GM12878 (cell line): ENCODE results near the gene COQ4. TPM values are rescaled to one million over a fixed set of nuclear protein-coding genes. Genes with fewer than 3 reads are reported as not detected.
A peak's percentile ranks its signal among the peaks of the same experiment; 100 is the strongest.

ENCODE experiments used
- ATF7 ChIP-seq: fragments of 450-650 bp; IDR thresholded peaks from 2 replicates; pipeline ENCODE4 v1.6.1; 2016; ENCODE audit warnings: low read depth, mild to moderate bottlenecking
- CEBPB ChIP-seq, 2 experiments: fragments of 150-350 bp in 1 of 2; IDR thresholded peaks; 2 replicates each; pipeline ENCODE4 v1.6.1; 2012 to 2014; ENCODE audit warnings: low read depth in 2 of 2, low read length in 2 of 2, borderline replicate concordance in 1 of 2, inconsistent platforms in 1 of 2
- ELK1 ChIP-seq: IDR thresholded peaks from 2 replicates; pipeline ENCODE4 v1.6.1; 2012; ENCODE audit warnings: low read depth, low read length, improper control_type of control experiment
- ESRRA ChIP-seq: IDR thresholded peaks from 2 replicates; pipeline ENCODE4 v1.6.1; 2012; ENCODE audit warnings: mild to moderate bottlenecking, low read length, improper control_type of control experiment
- ETV6 ChIP-seq, 2 experiments: fragments of 450-650 bp in 1 of 2; IDR thresholded peaks in 1 of 2; conservative IDR thresholded peaks in 1 of 2; 2 replicates each; pipeline ENCODE4 v1.6.1; 2014; ENCODE audit warnings: antibody characterized with exemption in 1 of 2, borderline replicate concordance in 1 of 2, low read depth in 1 of 2, mild to moderate bottlenecking in 1 of 2, moderate library complexity in 1 of 2
- GABPA ChIP-seq: IDR thresholded peaks from 2 replicates; pipeline ENCODE4 v1.6.1; 2014; ENCODE audit warnings: antibody characterized with exemption, low read depth, mild to moderate bottlenecking, inconsistent platforms
- MAX ChIP-seq: IDR thresholded peaks from 2 replicates; pipeline ENCODE4 v1.6.1; 2012; ENCODE audit warnings: low read depth, low read length, improper control_type of control experiment
- NFYB ChIP-seq: IDR thresholded peaks from 2 replicates; pipeline ENCODE4 v1.6.1; 2011; ENCODE audit warnings: low read depth, mild to moderate bottlenecking, low read length, improper control_type of control experiment, moderate library complexity; ENCODE audit not compliant: insufficient read depth
- NR2C2 ChIP-seq: IDR thresholded peaks from 2 replicates; pipeline ENCODE4 v1.6.1; 2011; ENCODE audit warnings: borderline replicate concordance, low read depth; ENCODE audit not compliant: control insufficient read depth, insufficient read length
- PAX8 ChIP-seq: fragments of 450-650 bp; IDR thresholded peaks from 2 replicates; pipeline ENCODE4 v1.6.1; 2017; ENCODE audit warnings: mild to moderate bottlenecking, moderate library complexity
- POLR2AphosphoS2 ChIP-seq: IDR thresholded peaks from 2 replicates; pipeline ENCODE4 v1.6.1; 2011; ENCODE audit warnings: low read depth, mild to moderate bottlenecking, low read length, improper control_type of control experiment, moderate library complexity
- RUNX3 ChIP-seq: IDR thresholded peaks from 2 replicates; pipeline ENCODE4 v1.6.1; 2012; ENCODE audit warnings: low read length, inconsistent platforms
- SIN3A ChIP-seq: IDR thresholded peaks from 2 replicates; pipeline ENCODE4 v1.6.1; 2012; ENCODE audit warnings: low read depth, low read length, improper control_type of control experiment
- SMC3 ChIP-seq: IDR thresholded peaks from 2 replicates; pipeline ENCODE4 v1.6.1; 2011; ENCODE audit warnings: low read length, improper control_type of control experiment, borderline replicate concordance
- SP1 ChIP-seq: IDR thresholded peaks from one replicate; pipeline ENCODE4 v1.6.1; 2011; ENCODE audit warnings: low read depth, low read length
- STAT1 ChIP-seq: fragments of 450-650 bp; conservative IDR thresholded peaks from 2 replicates; pipeline ENCODE4 v1.6.1; 2014; ENCODE audit warnings: antibody characterized with exemption, mild to moderate bottlenecking
- SUZ12 ChIP-seq: fragments of 200-600 bp; sonication (generic); IDR thresholded peaks from one replicate; pipeline ENCODE4 v1.6.1; 2018; ENCODE audit warnings: antibody characterized with exemption, mild to moderate bottlenecking; ENCODE audit not compliant: unreplicated experiment
- TARDBP ChIP-seq: IDR thresholded peaks from 2 replicates; pipeline ENCODE4 v1.6.1; 2016; ENCODE audit warnings: borderline replicate concordance
- ZNF217 ChIP-seq: fragments of 450-650 bp; IDR thresholded peaks from 2 replicates; pipeline ENCODE4 v1.6.1; 2017; ENCODE audit warnings: antibody characterized with exemption, mild to moderate bottlenecking
- ZNF24 ChIP-seq: fragments of 450-650 bp; IDR thresholded peaks from 2 replicates; pipeline ENCODE4 v1.6.1; 2017; ENCODE audit warnings: antibody characterized with exemption, mild to moderate bottlenecking
- ZNF274 ChIP-seq: IDR thresholded peaks from one replicate; pipeline ENCODE4 v1.8.0; 2011; ENCODE audit not compliant: insufficient read length, insufficient read depth
- ZNF592 ChIP-seq: fragments of 450-650 bp; IDR thresholded peaks from 2 replicates; pipeline ENCODE4 v1.6.1; 2017; ENCODE audit warnings: mild to moderate bottlenecking, moderate library complexity
- ZNF622 ChIP-seq: fragments of 450-650 bp; IDR thresholded peaks from 2 replicates; pipeline ENCODE4 v1.6.1; 2017; ENCODE audit warnings: mild to moderate bottlenecking, inconsistent platforms
- polyA plus RNA-seq, 11 experiments: library from polyadenylated mRNA; depleted of rRNA in 4 of 11; unstranded in 6 of 11; stranded (reverse) in 5 of 11; fragments of >200 nt; fragmentation: Nextera tagmentation in 4 of 11; fragmentation: Illumina TruSeq in 1 of 11; extraction: Ambion mirVana in 4 of 11; extraction: Trizol in 1 of 11; gene quantifications; 1 replicate in 1 of 11; 2 replicates in 10 of 11; pipeline versions ENCODE4 v1.2.1 to v1.2.3, GENCODE V29; 2011 to 2016; ENCODE audit warnings: inconsistent platforms in 2 of 11, missing spikeins in 2 of 11, low read depth in 1 of 11
- total RNA-seq, 4 experiments: library from RNA; depleted of rRNA in 3 of 4; stranded (reverse); fragments of >200 nt in 3 of 4; fragmentation: Illumina TruSeq in 1 of 4; extraction: Trizol in 1 of 4; gene quantifications; 2 replicates each; pipeline versions ENCODE4 v1.2.1 to v1.2.3, GENCODE V29; 2013 to 2021

Gene COQ4
- total and polyA plus RNA-seq, 10 of the 15 experiments (the other 5 are each of a cell fraction or from before 2014, with no cell fraction given) = 3.8 to 64.1 (median 38.6) TPM

- TF ChIP-seq ELK1 (peak; percentile 78; the same call in 1 of the 2 replicates), STAT1 (peak; percentile 98), ESRRA (peak; percentile 72), ETV6 (conservative IDR thresholded peaks at IDR 0.05 in 1 of 2, IDR thresholded peaks at IDR 0.05 in 1 of 2; ENCODE audit: borderline replicate concordance in 1 of 2, low read depth in 1 of 2) (0 out of 4 replicates have a peak, but pooled peaks of 1 of the 2 experiments have one; percentile 19), NFYB (no peak), ZNF217 (no peak), ATF7 (peak; percentile 87), NR2C2 (no peak), GABPA (peak; percentile 99), SIN3A (peak; percentile 99), SP1 (peak; percentile 82), ZNF592 (no peak), MAX (peak; percentile 100), PAX8 (no peak), CEBPB (IDR thresholded peaks at IDR 0.05; ENCODE audit: borderline replicate concordance in 1 of 2, low read depth in 2 of 2, low read length in 2 of 2) (no peak), TARDBP (peak; percentile 88; the same call in 1 of the 2 replicates), SMC3 (no peak), SUZ12 (no peak), POLR2AphosphoS2 (peak; percentile 58; the same call in 1 of the 2 replicates), ZNF274 (no peak), ZNF24 (no peak), ZNF622 (no peak), RUNX3 (peak; percentile 82)
Observed at GRCh38 chr9:128322404-128323211, at the start of gene COQ4, which contains the start of gene TRUB2 (continued).
